Measurements from ENCODE around the gene C4orf54.

DNA sequence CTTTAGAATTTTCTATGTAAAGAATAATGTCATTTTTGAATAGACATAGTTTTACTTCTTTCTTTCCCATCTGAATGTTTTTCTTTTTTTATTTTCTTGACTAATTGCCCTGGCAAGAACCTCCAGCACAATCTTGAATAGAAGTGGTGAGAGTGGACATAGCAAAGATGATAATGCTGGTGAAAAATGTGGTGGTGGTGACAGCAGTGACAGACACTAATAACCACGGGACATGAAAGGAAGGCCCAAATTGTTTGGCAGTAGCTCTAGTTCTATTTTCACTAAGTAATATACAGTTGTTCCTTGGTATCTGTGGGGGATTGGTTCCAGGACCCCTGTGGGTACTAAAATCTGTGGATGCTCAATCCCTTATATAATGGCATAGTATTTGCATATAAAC is 29.6 kb downstream of the C4orf54 start:
- TF ChIP-seq, protein P1, sequence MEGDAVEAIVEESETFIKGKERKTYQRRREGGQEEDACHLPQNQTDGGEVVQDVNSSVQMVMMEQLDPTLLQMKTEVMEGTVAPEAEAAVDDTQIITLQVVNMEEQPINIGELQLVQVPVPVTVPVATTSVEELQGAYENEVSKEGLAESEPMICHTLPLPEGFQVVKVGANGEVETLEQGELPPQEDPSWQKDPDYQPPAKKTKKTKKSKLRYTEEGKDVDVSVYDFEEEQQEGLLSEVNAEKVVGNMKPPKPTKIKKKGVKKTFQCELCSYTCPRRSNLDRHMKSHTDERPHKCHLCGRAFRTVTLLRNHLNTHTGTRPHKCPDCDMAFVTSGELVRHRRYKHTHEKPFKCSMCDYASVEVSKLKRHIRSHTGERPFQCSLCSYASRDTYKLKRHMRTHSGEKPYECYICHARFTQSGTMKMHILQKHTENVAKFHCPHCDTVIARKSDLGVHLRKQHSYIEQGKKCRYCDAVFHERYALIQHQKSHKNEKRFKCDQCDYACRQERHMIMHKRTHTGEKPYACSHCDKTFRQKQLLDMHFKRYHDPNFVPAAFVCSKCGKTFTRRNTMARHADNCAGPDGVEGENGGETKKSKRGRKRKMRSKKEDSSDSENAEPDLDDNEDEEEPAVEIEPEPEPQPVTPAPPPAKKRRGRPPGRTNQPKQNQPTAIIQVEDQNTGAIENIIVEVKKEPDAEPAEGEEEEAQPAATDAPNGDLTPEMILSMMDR (IDR thresholded peaks at IDR 0.05) = no peak
- no peak for TF ChIP-seq POLR2A (IDR thresholded peaks at IDR 0.05)
